Activated T-cell treated with anti-CD3 and anti-CD28 coated beads for 48 hours (primary cell): Measurements from ENCODE around the gene TXNDC17.
"Not testable (repeated sequence)": the region's sequence is repeated elsewhere in the genome, so short reads cannot be mapped to it uniquely, and the experiment has no call there.

ENCODE experiments used
- DNase-seq: peaks from one replicate; pipeline ENCODE4 v3.0.0-alpha.2; 2020; ENCODE audit warnings: low read depth

TXNDC17 gene

DNA sequence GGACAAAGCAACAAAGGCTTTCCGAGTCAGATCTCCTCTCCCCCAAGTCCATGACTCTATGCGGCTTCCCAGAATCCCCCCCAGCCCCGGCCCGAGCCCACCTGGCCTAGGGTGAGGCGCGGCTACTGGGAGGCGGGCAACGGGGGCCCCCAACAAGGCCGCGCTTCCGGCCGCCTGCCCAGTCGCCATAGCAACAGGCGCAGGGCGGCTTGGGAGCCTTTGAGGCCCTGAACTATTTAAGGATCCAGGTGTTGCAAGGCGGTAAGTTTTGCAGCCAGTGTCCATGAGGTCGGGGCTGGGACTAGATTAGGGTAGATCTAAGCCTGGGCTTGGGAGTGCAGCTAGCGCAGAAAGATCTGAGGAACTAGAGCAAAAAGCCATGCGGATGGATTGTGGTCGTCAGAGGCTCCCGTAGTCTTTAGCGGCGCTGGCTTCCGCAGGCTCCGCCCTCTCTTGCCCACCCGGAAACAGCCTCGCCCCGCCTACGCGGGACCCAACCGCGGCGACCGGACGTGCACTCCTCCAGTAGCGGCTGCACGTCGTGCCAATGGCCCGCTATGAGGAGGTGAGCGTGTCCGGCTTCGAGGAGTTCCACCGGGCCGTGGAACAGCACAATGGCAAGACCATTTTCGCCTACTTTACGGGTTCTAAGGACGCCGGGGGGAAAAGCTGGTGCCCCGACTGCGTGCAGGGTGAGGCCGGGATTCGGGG is at the start of gene TXNDC17, which contains the start of gene KIAA0753:
TSS of gene TXNDC17 (plus strand) at position 525 of the 711 bp plus-strand sequence. CDS start at position 548, 23 bp downstream.
TSS of gene KIAA0753 (minus strand) at position 176 of the 711 bp plus-strand sequence. CDS start 5,608 bp downstream, outside the sequence.
- peak; percentile 94 for DNase-seq

DNA sequence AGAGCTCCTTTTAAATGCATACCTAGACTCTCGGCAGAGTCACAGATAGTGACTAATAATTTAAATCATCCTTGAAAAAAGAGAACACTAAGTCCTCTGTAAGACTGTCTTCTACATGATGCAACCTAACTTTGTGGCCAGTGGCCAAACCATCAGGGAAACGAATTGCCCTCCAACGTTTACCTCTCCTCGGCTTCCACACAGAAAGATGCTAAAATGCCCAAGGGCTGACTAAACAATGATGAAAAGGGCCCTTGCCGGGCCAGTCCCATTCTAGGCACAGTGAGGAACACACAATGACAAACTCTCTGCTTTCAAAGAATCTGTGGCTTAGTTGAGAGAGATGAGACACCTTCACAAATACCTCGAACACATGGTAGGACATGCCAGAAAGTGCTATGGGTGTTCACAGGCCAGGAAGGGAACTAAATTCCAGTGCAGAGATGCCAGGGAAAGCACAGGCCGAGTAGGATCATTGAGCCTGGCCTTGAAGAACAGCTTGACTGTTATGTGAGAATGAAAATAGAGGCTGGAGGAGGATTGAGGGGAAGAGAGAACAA is 49.2 kb upstream of the TXNDC17 start:
- DNase-seq: no peak

DNA sequence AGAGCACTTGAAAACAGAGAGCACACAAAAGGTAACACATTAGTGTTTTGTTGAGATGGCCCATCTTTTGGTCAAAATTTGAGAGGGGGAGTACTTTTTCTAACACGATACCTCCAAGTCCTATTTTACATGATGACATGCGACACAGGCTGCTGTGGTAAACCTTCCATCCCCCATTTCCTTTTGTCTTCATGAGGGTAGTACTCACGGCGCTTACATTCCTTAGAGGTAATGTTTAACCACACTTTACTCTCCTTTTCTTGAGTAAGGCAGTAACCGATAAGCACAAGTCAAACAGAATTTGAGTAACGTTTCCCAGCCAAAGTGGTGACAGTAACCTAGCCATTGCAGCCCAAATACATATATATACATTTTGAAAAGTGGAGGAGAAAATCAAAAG is 48.7 kb upstream of the TXNDC17 start:
- DNase-seq: no peak

DNA sequence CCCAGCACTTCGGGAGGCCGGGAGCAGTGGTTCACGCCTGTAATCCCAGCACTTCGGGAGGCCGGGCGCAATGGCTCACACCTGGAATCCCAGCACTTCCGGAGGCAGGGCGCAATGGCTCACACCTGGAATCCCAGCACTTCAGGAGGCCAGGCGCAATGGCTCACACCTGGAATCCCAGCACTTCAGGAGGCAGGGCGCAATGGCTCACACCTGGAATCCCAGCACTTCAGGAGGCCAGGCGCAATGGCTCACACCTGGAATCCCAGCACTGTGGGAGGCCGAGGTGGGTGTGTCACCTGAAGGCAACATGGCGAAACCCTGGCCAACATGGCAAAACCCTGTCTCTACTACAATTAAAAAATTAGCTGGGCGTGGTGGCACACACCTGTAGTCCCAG is 47.5 kb upstream of the TXNDC17 start:
- not testable (repeated sequence) for DNase-seq

DNA sequence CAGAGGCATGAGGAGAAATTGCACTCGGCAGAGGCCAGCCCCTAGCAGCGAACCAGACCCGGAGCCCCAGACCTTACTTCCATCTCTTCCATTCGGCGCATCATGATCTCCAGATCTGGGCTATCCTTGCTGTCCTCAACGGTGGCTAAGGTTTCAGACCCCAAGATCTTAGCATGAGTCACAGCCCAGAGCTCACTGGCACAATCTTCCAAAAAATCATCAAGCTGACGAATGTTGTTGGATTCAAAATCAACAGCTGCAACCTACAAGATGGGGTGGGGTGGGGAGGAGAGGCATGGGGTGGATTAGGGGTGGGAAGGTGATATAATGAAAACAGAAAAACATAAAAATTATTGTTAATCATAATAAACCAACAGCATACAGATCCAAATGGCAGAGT is 44.8 kb upstream of the TXNDC17 start:
- DNase-seq: no peak

DNA sequence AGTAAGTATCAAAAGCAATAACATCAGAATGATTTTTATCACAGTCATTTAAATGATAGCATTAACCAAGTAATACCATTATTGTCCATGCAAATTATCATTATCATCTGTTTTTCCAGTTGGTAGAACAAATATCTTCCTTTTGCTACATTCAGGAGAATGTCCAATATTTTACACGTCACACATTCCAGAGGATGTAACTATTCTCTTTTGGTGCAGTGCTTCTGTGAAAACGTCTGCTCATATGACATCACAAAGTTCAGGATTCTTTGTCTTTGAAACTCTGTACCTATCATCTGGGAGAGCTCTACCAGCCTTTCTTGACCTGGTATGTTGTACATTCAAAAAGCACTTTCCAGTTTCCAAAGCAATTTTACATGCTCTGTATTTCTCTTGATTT is 44.3 kb upstream of the TXNDC17 start:
- no peak for DNase-seq

DNA sequence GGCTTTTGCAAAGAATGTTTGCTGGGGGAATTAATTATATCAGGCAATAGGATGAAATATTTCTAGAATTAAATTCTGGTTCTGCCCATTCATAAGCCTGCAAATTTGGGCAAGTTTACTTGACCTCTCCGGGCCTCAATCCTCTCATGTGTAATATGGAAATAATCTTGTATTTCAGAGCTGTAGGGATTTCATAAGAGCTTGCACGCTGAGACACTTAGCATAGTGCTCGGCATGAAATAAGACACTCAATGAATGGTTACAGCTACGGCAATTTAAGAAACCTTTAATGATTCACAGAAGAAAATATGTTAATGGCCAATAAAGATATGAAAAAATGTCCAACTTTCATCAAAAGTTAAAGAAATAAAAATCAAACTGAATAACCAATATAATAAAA is 43.9 kb upstream of the TXNDC17 start:
- DNase-seq: no peak

DNA sequence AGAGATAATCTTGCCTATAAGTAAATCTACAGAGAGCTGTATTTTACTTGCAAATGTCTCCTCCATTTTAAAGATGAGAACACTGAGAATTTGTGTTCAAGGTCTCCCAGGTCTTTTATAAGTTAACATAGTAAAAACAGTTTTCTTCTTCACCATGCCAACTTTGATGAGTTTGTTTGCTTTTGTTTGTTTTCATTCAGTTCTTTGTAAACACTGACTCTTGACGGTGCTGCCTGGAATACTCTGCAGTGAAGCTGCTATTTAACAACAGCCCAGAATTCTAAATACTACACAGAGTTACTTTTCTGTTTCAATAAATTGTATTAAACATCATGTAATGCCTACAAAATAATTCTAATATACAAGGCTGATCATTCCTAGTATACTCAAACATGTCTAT is 43.1 kb upstream of the TXNDC17 start:
- no peak for DNase-seq

DNA sequence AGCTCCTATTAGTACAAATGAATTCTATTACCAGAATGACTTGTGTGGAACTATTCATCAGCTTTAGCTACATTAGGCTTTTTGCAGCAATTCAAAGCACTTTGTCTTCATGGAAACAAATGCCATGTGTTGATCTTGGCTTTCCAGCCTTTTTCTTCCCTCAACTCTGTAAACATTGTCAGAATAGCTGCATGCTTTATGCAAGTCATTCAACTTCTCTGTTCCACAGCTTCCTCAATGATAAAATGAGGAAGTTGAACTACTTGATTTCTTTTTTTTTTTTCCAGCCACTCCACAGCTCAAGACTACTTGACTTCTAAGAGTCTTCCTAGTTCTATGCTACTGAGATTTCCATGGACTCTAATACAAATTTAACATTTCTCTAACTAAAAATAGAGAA is 41.5 kb upstream of the TXNDC17 start:
- no peak for DNase-seq

DNA sequence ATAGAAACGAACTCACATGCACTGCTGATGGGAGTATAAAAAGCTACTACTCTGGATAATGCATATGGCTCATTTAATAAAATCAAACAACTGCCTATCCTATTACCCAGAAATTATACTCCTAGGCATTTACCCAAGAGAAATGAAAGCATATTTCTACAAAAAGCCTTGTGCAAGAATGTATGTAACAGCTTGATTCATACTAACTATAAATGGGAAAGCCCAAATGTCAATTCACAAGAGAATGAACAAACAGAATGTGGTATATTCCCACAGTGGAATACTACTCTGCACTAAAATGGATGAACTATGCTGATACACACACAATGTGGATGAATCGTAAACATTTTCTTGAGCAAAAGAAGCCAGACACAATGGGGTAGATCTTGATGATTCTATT is 38.7 kb upstream of the TXNDC17 start:
- no peak for DNase-seq

DNA sequence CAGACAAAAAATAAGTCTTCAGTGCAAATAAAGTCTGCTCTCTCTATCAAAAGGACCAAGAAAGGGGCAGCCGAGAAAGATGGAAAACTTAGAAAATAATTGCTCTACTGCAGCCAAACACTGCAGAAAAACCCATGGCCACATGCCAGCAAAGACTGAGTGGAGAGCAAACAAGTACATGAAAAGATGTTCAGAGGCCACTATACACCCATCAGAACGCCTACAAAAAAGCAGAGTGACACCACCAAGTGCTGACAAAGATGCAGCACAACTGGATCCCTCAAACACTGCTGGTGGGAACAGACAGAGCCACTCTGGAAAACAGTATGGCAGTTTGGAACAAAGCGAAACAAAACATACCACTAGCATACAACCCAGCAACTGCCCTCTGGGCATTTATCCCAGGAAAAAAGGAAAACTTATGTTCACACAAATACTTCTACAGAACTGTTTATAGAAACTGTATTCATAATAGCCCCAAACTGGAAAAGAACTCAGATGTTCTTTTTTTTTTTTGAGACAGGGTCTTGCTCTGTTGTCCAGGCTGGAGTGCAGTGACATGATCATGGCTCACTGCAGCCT is 37.0 kb upstream of the TXNDC17 start:
- no peak for DNase-seq

DNA sequence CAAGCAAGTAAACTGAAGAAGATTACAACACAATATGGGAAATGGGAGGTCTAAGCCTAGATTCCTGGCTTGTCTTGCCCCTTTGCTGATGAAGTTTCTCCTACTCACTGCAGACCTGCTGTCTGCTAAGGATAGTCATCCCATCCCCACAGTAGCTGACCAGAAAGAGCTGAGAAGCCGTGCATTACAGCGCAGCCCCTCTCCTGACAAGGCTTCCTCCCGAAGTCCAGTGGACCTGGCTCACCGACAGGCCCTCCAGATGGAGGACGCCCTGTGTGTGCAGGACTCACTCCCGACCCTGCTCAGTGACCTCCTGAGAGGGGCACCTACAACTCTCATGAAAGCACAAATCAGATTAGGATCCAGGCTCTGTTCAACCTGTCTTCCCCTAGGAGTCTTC is 35.7 kb upstream of the TXNDC17 start:
- no peak for DNase-seq

DNA sequence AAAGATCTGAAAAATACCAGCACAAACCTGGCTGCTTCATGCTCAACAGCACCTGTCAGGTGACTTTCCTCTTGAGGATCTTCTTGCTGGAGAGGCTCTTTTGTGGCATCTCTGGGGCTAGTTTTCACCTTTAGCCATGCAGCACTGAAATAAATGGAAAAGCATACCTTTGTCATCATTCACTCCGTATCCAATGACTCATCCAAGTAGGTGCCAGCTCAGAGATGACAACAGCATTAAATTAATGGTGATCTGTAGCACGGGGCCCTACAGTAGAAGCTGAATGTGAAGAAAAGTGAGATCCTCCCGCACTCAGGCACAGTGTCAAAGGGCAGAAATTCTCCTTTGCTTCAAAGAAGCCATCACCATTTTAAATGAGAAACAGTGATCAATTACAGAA is 32.5 kb upstream of the TXNDC17 start:
- DNase-seq: no peak

DNA sequence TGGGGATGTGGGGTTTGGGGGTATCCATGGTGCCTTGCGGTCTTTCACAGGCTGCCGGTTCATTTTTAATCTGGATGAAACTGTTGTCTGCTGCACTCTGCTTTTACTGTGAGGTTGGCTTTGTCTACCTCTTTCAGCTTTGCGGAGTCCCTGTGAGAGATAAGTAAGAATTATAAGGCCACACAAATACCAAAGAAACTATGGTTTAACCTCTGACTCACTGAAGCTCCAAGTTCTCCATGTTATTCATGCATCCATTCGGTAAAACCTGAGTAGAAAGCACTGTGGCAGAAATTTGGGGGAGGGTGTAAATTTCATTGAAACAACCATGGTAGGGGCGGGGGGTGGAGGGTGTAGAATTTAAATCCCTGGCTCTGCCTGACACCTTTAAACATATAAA is 30.8 kb upstream of the TXNDC17 start:
- DNase-seq: no peak

DNA sequence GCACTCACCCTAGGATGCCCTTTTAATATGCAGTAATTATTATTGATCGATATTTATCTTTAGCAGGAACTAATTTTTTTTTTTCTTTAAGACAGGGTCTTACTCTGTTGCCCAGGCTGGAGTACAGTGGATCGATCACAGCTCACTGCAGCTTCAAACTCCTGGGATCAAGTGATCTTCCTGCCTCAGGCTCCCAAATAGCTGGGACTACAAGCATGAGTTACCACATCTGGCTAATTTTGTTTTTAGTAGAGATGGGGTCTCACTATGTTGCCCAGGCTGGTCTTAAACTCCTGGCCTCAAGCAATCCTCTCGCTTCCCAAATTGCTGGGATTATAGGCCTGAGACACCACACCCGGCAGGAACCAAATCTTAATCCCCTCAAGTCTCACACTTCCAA is 29.6 kb upstream of the TXNDC17 start:
- no peak for DNase-seq

DNA sequence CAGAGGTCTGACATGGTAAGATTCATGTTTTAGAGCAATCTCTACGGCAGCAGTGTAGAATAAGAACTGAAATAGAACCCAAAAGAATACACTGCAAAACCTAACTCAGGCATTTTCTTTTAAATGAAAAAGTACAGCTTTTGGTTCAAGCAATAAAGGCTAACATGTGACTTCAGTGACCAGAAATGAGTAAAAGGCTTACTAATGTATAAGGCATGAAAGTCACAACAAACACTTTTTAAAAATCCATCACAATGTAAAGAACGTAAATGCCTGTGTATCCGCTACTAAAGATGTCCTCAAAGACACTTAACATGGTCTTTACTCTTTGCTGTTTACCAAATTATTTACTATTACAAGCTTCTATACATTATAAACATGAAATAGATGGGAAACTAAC is 16.9 kb upstream of the TXNDC17 start:
- DNase-seq: no peak

DNA sequence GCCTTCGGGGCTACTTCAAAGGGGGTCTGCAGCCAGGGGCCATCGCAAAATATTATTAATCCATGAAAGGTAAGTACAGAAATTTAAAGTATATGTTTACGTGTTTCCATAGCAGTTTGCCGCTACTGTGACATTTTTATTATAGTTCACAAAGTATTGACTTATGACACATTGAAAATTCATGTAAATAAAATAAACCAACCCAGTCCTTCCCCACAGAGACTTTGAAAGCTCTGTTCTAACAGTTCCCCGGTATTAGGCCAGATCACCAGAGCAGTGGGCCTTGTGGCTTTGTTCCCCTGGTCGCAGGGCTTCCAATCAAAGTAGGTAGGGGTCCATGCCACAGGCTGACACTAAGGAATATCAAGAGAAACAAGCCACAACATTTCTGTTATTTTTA is 14.2 kb upstream of the TXNDC17 start:
- DNase-seq: no peak

DNA sequence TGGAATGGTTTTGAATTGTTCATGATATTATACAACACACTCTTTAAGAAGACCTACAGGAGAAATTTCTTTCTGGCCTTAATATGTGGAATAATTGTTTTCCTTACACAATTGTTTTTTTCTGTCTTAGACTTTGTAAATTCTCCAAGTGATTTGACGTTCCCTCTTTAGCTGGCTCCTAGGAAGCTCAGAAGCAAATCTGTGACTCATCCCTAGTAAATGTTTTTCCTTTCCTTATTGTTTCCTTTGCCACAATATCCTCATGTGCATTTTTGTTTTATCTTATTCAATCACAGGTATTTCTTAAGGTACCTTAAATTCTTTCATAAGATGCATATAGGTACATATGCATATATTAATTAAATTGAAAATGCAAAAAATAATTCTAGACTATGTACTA is 13.8 kb upstream of the TXNDC17 start:
- DNase-seq: no peak

DNA sequence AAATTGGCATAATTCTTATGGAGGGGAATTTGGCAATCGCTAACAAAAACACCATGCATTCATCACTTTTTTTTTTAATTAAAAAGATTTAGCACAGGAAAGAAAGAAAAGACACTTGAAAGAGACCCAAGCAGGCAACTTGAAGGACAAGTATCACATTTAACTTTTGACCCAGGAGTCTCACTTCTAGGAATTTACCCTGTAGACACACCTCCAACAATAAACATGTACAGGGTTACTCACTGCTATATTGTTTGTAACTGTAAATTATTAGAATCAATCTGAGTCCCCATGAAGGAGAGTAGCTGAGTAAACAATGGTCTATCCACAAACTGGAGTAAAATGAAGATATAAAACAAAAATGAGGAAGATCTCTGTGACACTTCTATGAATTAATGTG is 10.5 kb upstream of the TXNDC17 start:
- no peak for DNase-seq

DNA sequence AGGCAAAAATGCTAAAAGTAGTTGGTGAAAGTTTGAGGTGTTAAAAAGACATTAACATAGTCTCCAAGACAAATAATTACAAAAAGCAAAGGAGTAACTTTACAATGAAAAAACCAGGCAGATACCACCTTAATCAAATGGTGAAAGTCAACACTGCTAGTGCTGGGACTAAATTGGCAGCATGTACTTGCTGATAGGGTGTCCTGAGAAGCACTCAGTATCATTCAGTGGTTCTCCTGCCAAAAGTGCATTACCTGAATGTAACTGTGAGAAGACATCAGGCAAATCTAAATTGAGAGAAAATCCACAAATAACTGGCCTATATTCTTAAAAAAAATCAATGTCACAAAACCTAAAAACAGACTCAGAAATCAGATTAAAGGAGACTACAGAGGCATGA is 8.3 kb upstream of the TXNDC17 start:
- no peak for DNase-seq

DNA sequence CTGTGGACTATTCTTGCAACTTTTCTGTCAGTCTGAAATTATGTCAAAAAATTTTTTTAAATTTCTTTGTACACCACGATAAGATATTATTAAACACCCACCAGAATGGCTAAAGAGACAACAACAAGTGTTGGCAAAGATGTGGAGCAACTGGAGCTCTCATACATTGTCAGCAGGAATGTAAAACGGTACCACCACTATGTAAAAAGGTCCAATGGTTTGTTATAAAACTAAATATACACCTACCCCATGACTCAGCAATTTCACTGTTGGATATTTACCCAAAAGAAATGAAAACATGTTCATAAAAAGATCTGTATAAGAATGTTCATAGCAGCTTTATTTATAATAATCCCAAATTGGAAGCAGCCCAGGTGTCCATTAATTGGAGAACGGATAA is 7.6 kb upstream of the TXNDC17 start:
- no peak for DNase-seq

DNA sequence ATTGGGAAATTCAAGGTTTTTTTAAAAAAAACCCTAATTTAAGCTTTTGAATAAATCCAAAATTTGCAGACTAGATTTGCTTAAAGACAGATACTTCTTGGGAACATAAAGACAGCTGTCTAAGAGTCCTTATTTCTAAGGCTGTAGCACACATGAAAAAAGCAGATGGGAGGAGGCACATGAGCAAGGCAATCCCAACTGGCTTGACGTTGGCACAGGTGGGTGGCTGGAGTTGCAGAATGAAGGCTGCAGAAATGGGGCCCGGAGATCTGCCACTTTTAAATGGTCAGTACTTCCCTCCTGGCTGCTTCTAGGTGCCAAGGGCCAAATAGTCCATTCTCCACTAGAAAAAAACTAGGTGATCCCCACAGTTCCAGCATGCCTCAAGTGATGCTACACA is 4.8 kb upstream of the TXNDC17 start:
- DNase-seq: no peak

DNA sequence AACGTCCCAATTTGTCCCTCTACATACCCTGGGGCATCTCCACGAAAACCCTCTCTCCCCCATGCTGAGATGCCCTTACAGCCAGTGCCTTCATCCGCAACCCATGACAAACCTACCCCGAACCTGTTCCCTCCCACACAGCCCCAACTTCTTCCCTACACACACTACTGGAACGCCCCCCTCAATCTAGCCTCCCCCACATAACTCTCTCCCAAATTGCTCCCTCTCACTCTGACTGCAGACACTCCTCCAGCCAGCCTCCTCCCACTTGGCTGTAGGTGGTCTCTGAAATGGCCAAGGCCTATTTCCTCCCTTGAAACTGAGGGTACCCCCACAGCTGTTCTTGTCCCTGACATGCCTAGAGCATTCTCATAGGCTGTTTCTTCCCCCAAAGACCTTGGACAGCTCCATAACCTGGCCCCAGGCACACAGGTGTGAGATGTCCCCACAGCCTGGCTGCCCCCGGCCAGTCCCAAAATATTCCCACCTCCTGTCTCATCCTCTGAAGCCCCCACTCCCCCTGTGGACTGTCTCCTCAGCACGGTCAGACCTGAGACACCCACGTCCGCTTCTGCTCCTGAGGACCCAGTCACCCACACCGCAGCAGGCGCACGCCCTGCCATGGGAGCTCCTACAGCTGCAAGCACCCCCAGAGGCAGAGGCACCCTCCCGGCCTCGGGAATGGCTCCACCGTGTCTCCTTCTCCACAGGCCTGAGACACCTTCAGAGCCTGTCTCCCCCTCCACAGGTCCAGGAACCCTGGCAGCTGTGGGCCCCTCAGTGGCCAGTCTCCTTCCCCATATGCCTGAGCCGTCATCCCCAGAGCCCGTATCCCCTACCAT is 4.0 kb upstream of the TXNDC17 start:
- DNase-seq: no peak
